ENCODE measurements around the gene GRK5.

Gene GRK5

DNA sequence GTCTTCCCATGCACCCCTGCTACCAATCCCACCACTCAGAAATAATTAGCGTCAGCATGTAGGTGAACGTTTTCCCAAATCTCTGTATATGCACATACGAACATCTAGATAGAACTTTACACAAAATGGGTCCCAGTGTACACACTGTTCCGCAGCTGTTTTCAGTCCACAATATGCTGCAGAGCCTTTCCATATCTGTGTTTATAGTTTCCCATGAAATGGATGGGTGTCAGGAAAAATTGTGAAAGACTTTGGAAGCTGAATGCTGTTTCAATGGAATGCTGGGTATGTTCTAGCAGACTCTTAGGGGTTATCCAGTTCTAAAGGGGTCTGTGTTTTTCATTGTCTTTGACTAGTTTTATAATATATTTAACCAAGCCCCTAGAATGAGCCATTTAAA lies 13.8 kb downstream of the GRK5 start:
- no peak overlapping the region for H3K4me3 ChIP-seq (ENCODE audit: low read length)
- no peak overlapping the region for H3K56ac ChIP-seq (ENCODE audit: low read length)
- peaks cover 2% of the 10 kb centered on the region for H3K79me1 ChIP-seq (ENCODE audit: low read length)
- H3K23ac ChIP-seq (ENCODE audit: low read length) = no peak overlapping the region
- no peak overlapping the region for H4K5ac ChIP-seq (ENCODE audit: low read length)
- H3K9ac ChIP-seq (ENCODE audit: low read length) = no peak overlapping the region
- no peak overlapping the region for H2BK5ac ChIP-seq (ENCODE audit: low read length)
- peaks cover 9% of the 10 kb centered on the region for H3K4me1 ChIP-seq (ENCODE audit: control insufficient read depth, low read depth, low read length)
- no CpG with 5 or more reads among the region's 4 CpGs for WGBS (ENCODE audit: extremely low coverage, insufficient coverage, low lambda C conversion rate)
- H3K27me3 ChIP-seq (ENCODE audit: insufficient read depth, low read length, poor library complexity) = no peaks in the 10 kb centered on the region
- no peak overlapping the region for H4K8ac ChIP-seq (ENCODE audit: low read depth, low read length)
- no peak overlapping the region for H2AK5ac ChIP-seq (ENCODE audit: low read length)
- no peaks in the 10 kb centered on the region for H3K79me2 ChIP-seq (ENCODE audit: control insufficient read depth, insufficient read depth, low read length)
- no peak overlapping the region for H3K4ac ChIP-seq (ENCODE audit: low read depth, low read length)
- no peak overlapping the region for H3K27ac ChIP-seq (ENCODE audit: low read depth, low read length)
- H3K4me2 ChIP-seq (ENCODE audit: low read length) = no peak overlapping the region
- H3K18ac ChIP-seq (ENCODE audit: low read length) = no peak overlapping the region
- no peaks in the 10 kb centered on the region for H3K36me3 ChIP-seq (ENCODE audit: control insufficient read depth, insufficient read depth, low read length)
- no peak overlapping the region for H2BK15ac ChIP-seq (replicated peaks; ENCODE audit: low read depth)
- DNase-seq = no peak
- no peak overlapping the region for H2BK120ac ChIP-seq (ENCODE audit: low read depth, low read length)

DNA sequence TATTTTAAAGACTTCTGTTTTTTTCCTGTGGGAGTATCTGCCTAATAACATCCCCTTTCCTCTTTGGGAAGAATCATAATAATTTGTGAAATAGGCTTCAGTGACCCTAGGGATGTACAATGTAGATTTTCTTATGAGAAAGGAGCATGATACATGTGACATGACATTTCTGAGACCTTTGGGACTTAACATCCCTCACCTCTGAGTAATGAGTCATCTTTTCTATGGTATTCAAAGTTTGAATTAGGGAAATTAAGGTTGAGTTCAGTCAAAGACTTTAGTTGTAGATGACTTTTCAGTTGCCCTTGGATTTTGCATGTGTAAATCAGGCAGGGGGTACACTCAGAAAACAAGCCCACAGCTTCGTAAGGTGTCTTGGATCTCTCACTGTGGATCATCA lies 14.3 kb downstream of the GRK5 start:
- H3K27ac ChIP-seq (ENCODE audit: low read depth, low read length) = no peak overlapping the region
- peaks cover 9% of the 10 kb centered on the region for H3K4me1 ChIP-seq (ENCODE audit: control insufficient read depth, low read depth, low read length)
- no peak overlapping the region for H3K56ac ChIP-seq (ENCODE audit: low read length)
- no peak overlapping the region for H3K9ac ChIP-seq (ENCODE audit: low read length)
- WGBS (ENCODE audit: extremely low coverage, insufficient coverage, low lambda C conversion rate) = no CpG with 5 or more reads among the region's 1 CpG
- H3K4me3 ChIP-seq (ENCODE audit: low read length) = no peak overlapping the region
- H3K79me1 ChIP-seq (ENCODE audit: low read length) = peaks cover 2% of the 10 kb centered on the region
- H3K23ac ChIP-seq (ENCODE audit: low read length) = no peak overlapping the region
- no peak overlapping the region for H3K18ac ChIP-seq (ENCODE audit: low read length)
- no peak overlapping the region for H2BK120ac ChIP-seq (ENCODE audit: low read depth, low read length)
- H4K8ac ChIP-seq (ENCODE audit: low read depth, low read length) = no peak overlapping the region
- no peak overlapping the region for H3K4me2 ChIP-seq (ENCODE audit: low read length)
- H2AK5ac ChIP-seq (ENCODE audit: low read length) = no peak overlapping the region
- no peak overlapping the region for H4K5ac ChIP-seq (ENCODE audit: low read length)
- H2BK15ac ChIP-seq (replicated peaks; ENCODE audit: low read depth) = no peak overlapping the region
- H3K4ac ChIP-seq (ENCODE audit: low read depth, low read length) = no peak overlapping the region
- no peak overlapping the region for H2BK5ac ChIP-seq (ENCODE audit: low read length)
- H3K27me3 ChIP-seq (ENCODE audit: insufficient read depth, low read length, poor library complexity) = no peaks in the 10 kb centered on the region
- H3K36me3 ChIP-seq (ENCODE audit: control insufficient read depth, insufficient read depth, low read length) = no peaks in the 10 kb centered on the region
- DNase-seq = no peak
- H3K79me2 ChIP-seq (ENCODE audit: control insufficient read depth, insufficient read depth, low read length) = no peaks in the 10 kb centered on the region

GRCh38 chr10:119222537-119222936 lies 15.2 kb downstream of the GRK5 start:
- Histone ChIP-seq H3K27me3 (ENCODE audit: insufficient read depth, low read length, poor library complexity) (no peaks in the 10 kb centered on the region), H3K27ac (ENCODE audit: low read depth, low read length) (no peak overlapping the region), H3K23ac (ENCODE audit: low read length) (no peak overlapping the region), H3K4ac (ENCODE audit: low read depth, low read length) (no peak overlapping the region), H2BK120ac (ENCODE audit: low read depth, low read length) (no peak overlapping the region), H3K4me1 (ENCODE audit: control insufficient read depth, low read depth, low read length) (peaks cover 9% of the 10 kb centered on the region), H4K5ac (ENCODE audit: low read length) (no peak overlapping the region), H3K36me3 (ENCODE audit: control insufficient read depth, insufficient read depth, low read length) (no peaks in the 10 kb centered on the region), H3K9ac (ENCODE audit: low read length) (no peak overlapping the region), H3K79me1 (ENCODE audit: low read length) (no peaks in the 10 kb centered on the region), H4K8ac (ENCODE audit: low read depth, low read length) (no peak overlapping the region), H3K4me2 (ENCODE audit: low read length) (no peak overlapping the region), H3K56ac (ENCODE audit: low read length) (no peak overlapping the region), H3K4me3 (ENCODE audit: low read length) (no peak overlapping the region), H3K18ac (ENCODE audit: low read length) (no peak overlapping the region), H2BK15ac (replicated peaks; ENCODE audit: low read depth) (no peak overlapping the region), H2BK5ac (ENCODE audit: low read length) (no peak overlapping the region), H3K79me2 (ENCODE audit: control insufficient read depth, insufficient read depth, low read length) (no peaks in the 10 kb centered on the region), H2AK5ac (ENCODE audit: low read length) (no peak overlapping the region)
- WGBS (ENCODE audit: extremely low coverage, insufficient coverage, low lambda C conversion rate) = no CpG with 5 or more reads among the region's 9 CpGs
- DNase-seq = no peak

- Histone ChIP-seq H2BK5ac (ENCODE audit: low read length) (no peak overlapping the region), H3K4me3 (ENCODE audit: low read length) (no peak overlapping the region), H3K27me3 (ENCODE audit: insufficient read depth, low read length, poor library complexity) (no peaks in the 10 kb centered on the region), H4K5ac (ENCODE audit: low read length) (no peak overlapping the region), H3K27ac (ENCODE audit: low read depth, low read length) (no peak overlapping the region), H3K56ac (ENCODE audit: low read length) (no peak overlapping the region), H3K18ac (ENCODE audit: low read length) (no peak overlapping the region), H2AK5ac (ENCODE audit: low read length) (no peak overlapping the region), H3K79me1 (ENCODE audit: low read length) (no peaks in the 10 kb centered on the region), H3K4ac (ENCODE audit: low read depth, low read length) (no peak overlapping the region), H3K23ac (ENCODE audit: low read length) (no peak overlapping the region), H3K4me1 (ENCODE audit: control insufficient read depth, low read depth, low read length) (peaks cover 8% of the 10 kb centered on the region), H3K9ac (ENCODE audit: low read length) (no peak overlapping the region), H3K36me3 (ENCODE audit: control insufficient read depth, insufficient read depth, low read length) (no peaks in the 10 kb centered on the region), H2BK15ac (replicated peaks; ENCODE audit: low read depth) (no peak overlapping the region), H3K4me2 (ENCODE audit: low read length) (no peak overlapping the region), H3K79me2 (ENCODE audit: control insufficient read depth, insufficient read depth, low read length) (no peaks in the 10 kb centered on the region), H4K8ac (ENCODE audit: low read depth, low read length) (no peak overlapping the region), H2BK120ac (ENCODE audit: low read depth, low read length) (no peak overlapping the region)
- no CpG with 5 or more reads among the region's 9 CpGs for WGBS (ENCODE audit: extremely low coverage, insufficient coverage, low lambda C conversion rate)
- DNase-seq = no peak
Measured at GRCh38 chr10:119222966-119223386, 15.6 kb downstream of the GRK5 start.

- no peaks in the 10 kb centered on the region for H3K79me1 ChIP-seq (ENCODE audit: low read length)
- H4K8ac ChIP-seq (ENCODE audit: low read depth, low read length) = no peak overlapping the region
- H3K27me3 ChIP-seq (ENCODE audit: insufficient read depth, low read length, poor library complexity) = no peaks in the 10 kb centered on the region
- no peak overlapping the region for H3K4me2 ChIP-seq (ENCODE audit: low read length)
- no peak overlapping the region for H4K5ac ChIP-seq (ENCODE audit: low read length)
- H3K56ac ChIP-seq (ENCODE audit: low read length) = no peak overlapping the region
- WGBS (ENCODE audit: extremely low coverage, insufficient coverage, low lambda C conversion rate) = no CpG with 5 or more reads among the region's 4 CpGs
- no peak overlapping the region for H3K4me3 ChIP-seq (ENCODE audit: low read length)
- H2BK120ac ChIP-seq (ENCODE audit: low read depth, low read length) = no peak overlapping the region
- no peaks in the 10 kb centered on the region for H3K36me3 ChIP-seq (ENCODE audit: control insufficient read depth, insufficient read depth, low read length)
- no peak overlapping the region for H3K9ac ChIP-seq (ENCODE audit: low read length)
- no peak overlapping the region for H2BK5ac ChIP-seq (ENCODE audit: low read length)
- no peak for DNase-seq
- no peaks in the 10 kb centered on the region for H3K79me2 ChIP-seq (ENCODE audit: control insufficient read depth, insufficient read depth, low read length)
- no peak overlapping the region for H3K27ac ChIP-seq (ENCODE audit: low read depth, low read length)
- no peak overlapping the region for H3K18ac ChIP-seq (ENCODE audit: low read length)
- H2BK15ac ChIP-seq (replicated peaks; ENCODE audit: low read depth) = no peak overlapping the region
- H3K4me1 ChIP-seq (ENCODE audit: control insufficient read depth, low read depth, low read length) = peaks cover 2% of the 10 kb centered on the region
- H3K23ac ChIP-seq (ENCODE audit: low read length) = no peak overlapping the region
- no peak overlapping the region for H3K4ac ChIP-seq (ENCODE audit: low read depth, low read length)
- no peak overlapping the region for H2AK5ac ChIP-seq (ENCODE audit: low read length)
Measured at GRCh38 chr10:119225083-119225658, 17.8 kb downstream of the GRK5 start.

DNA sequence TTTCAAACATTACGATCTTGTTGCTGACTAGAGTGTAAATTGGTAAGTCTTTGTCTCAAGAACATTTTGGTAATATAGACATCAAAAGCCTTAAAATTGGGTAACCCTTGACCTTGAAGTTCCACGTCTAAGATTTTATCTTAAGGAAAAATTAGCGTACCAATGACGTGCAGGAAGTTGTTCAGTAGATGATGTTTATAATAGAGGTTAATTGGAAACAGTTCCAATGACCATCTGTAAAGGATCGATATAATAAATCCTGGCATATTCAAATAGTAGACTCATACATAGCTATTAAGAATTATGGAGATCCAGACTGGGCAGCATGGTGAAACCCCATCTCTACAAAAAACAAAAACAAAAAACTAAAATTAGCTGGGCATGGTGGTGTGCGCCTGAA lies 20.5 kb downstream of the GRK5 start:
- H3K56ac ChIP-seq (ENCODE audit: low read length) = no peak overlapping the region
- H3K27ac ChIP-seq (ENCODE audit: low read depth, low read length) = no peak overlapping the region
- H3K36me3 ChIP-seq (ENCODE audit: control insufficient read depth, insufficient read depth, low read length) = no peaks in the 10 kb centered on the region

More for the DNA sequence above, 20.5 kb downstream of the GRK5 start:
- H3K9ac ChIP-seq (ENCODE audit: low read length) = no peak overlapping the region
- no peak overlapping the region for H2BK15ac ChIP-seq (replicated peaks; ENCODE audit: low read depth)
- no peak overlapping the region for H3K18ac ChIP-seq (ENCODE audit: low read length)
- H3K27me3 ChIP-seq (ENCODE audit: insufficient read depth, low read length, poor library complexity) = no peaks in the 10 kb centered on the region
- H3K23ac ChIP-seq (ENCODE audit: low read length) = no peak overlapping the region
- H2AK5ac ChIP-seq (ENCODE audit: low read length) = no peak overlapping the region
- H3K4me1 ChIP-seq (ENCODE audit: control insufficient read depth, low read depth, low read length) = no peaks in the 10 kb centered on the region
- H4K8ac ChIP-seq (ENCODE audit: low read depth, low read length) = no peak overlapping the region
- no peak overlapping the region for H3K4ac ChIP-seq (ENCODE audit: low read depth, low read length)
- DNase-seq = no peak
- H2BK120ac ChIP-seq (ENCODE audit: low read depth, low read length) = no peak overlapping the region
- no peak overlapping the region for H4K5ac ChIP-seq (ENCODE audit: low read length)
- H3K79me2 ChIP-seq (ENCODE audit: control insufficient read depth, insufficient read depth, low read length) = no peaks in the 10 kb centered on the region
- no CpG with 5 or more reads among the region's 6 CpGs for WGBS (ENCODE audit: extremely low coverage, insufficient coverage, low lambda C conversion rate)
- H3K4me3 ChIP-seq (ENCODE audit: low read length) = no peak overlapping the region
- H2BK5ac ChIP-seq (ENCODE audit: low read length) = no peak overlapping the region
- H3K4me2 ChIP-seq (ENCODE audit: low read length) = no peak overlapping the region
- no peaks in the 10 kb centered on the region for H3K79me1 ChIP-seq (ENCODE audit: low read length)

Measured in mesendoderm (in vitro differentiated cells).